BLaER1 (cell line): ENCODE data around the gene HOXD13.

Experiments
- H3K27ac ChIP-seq: shearing (Covaris generic); formaldehyde crosslinking; 2 replicates; pipeline ENCODE4 v1.8.1; 2022
- H3K27me3 ChIP-seq: shearing (Covaris generic); formaldehyde crosslinking; 2 replicates; pipeline ENCODE4 v1.8.1; 2022
- H3K36me3 ChIP-seq: shearing (Covaris generic); formaldehyde crosslinking; 2 replicates; pipeline ENCODE4 v1.8.1; 2022
- H3K4me1 ChIP-seq: shearing (Covaris generic); formaldehyde crosslinking; 2 replicates; pipeline ENCODE4 v1.8.1; 2022
- H3K4me2 ChIP-seq: shearing (Covaris generic); formaldehyde crosslinking; 2 replicates; pipeline ENCODE4 v1.8.1; 2022
- H3K4me3 ChIP-seq: shearing (Covaris generic); formaldehyde crosslinking; 2 replicates; pipeline ENCODE4 v1.8.1; 2022
- H3K9ac ChIP-seq: shearing (Covaris generic); formaldehyde crosslinking; 2 replicates; pipeline ENCODE4 v1.8.1; 2022
- H3K9me3 ChIP-seq: shearing (Covaris generic); formaldehyde crosslinking; 2 replicates; pipeline ENCODE4 v1.8.1; 2022
- H4K20me1 ChIP-seq: shearing (Covaris generic); formaldehyde crosslinking; 2 replicates; pipeline ENCODE4 v1.8.1; 2022
- Cebpa-rat ChIP-seq: shearing (Covaris generic); IDR thresholded peaks from 2 replicates; pipeline ENCODE4 v1.8.1; 2022

Gene HOXD13

DNA sequence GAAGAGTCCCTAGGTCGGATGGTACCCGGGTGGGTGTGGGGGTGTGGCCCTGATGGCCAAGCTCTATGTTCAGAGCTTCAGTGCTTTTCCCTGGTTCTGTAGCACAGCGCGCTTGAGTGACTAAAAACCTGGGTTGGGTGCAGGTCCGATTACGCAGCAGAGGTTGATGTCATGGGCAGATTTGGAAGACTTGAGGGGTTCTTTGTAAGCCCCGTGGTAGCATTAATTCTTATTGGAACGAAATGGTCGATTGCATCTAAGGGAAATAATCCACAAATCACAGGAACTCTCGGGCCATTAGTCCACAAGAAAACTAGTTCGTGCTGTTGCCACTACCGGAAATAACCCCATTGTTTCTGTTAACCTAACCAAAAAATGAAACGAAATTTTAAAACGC, 46.0 kb downstream of the HOXD13 start:
- Histone ChIP-seq H3K4me1 (peaks cover 15% of the 10 kb centered on the region), H3K9ac (no peak overlapping the region), H3K9me3 (peaks cover 28% of the 10 kb centered on the region; the same call in 1 of the 2 replicates), H3K27me3 (peaks cover 74% of the 10 kb centered on the region), H3K27ac (no peak overlapping the region), H4K20me1 (peaks cover 6% of the 10 kb centered on the region; the same call in 1 of the 2 replicates), H3K4me3 (no peak overlapping the region), H3K4me2 (no peak overlapping the region), H3K36me3 (no peaks in the 10 kb centered on the region)
- no peak for TF ChIP-seq Cebpa-rat

DNA sequence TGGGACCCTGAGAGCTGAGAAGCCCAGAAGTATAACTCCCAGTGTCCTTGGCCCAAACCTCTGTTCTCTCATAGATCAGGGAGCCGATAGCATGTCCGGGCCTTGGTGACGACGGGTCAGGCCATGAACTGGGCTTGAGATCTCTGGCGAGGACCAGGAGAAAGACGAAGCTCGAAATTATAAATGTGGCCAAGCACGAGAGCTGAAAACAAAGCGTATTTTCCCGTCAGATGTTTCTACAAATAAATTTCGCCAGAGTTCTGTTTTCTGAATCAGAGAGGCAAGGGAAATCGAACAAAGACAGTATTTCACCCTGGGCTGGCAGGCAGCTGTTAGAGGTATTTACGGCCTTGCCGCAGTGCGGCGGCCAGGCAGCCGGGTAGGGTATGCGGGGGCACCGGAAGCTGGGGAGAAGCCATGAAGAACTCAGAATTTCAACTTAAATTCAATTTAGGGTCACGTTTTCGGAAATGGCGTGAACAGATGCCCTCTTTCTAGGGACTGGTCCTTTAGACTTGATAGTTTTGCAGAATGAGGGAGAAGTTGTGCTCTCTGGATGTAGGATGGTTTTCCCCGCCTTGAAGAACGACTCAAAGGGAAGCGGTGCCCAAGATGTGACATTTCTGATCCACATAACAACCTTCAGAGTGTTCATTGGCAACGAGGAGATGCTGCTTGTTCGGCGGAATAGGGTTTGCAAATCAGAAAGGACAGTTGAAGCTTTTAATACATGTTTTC, 46.6 kb downstream of the HOXD13 start:
- H4K20me1 ChIP-seq: peaks cover 5% of the 10 kb centered on the region; the same call in 1 of the 2 replicates
- TF ChIP-seq Cebpa-rat: no peak
- peaks cover 68% of the 10 kb centered on the region for H3K27me3 ChIP-seq
- H3K9ac ChIP-seq: no peak overlapping the region
- H3K9me3 ChIP-seq: peaks cover 28% of the 10 kb centered on the region; the same call in 1 of the 2 replicates
- H3K4me2 ChIP-seq: no peak overlapping the region
- peaks cover 15% of the 10 kb centered on the region for H3K4me1 ChIP-seq
- no peaks in the 10 kb centered on the region for H3K36me3 ChIP-seq
- H3K4me3 ChIP-seq: no peak overlapping the region
- no peak overlapping the region for H3K27ac ChIP-seq

DNA sequence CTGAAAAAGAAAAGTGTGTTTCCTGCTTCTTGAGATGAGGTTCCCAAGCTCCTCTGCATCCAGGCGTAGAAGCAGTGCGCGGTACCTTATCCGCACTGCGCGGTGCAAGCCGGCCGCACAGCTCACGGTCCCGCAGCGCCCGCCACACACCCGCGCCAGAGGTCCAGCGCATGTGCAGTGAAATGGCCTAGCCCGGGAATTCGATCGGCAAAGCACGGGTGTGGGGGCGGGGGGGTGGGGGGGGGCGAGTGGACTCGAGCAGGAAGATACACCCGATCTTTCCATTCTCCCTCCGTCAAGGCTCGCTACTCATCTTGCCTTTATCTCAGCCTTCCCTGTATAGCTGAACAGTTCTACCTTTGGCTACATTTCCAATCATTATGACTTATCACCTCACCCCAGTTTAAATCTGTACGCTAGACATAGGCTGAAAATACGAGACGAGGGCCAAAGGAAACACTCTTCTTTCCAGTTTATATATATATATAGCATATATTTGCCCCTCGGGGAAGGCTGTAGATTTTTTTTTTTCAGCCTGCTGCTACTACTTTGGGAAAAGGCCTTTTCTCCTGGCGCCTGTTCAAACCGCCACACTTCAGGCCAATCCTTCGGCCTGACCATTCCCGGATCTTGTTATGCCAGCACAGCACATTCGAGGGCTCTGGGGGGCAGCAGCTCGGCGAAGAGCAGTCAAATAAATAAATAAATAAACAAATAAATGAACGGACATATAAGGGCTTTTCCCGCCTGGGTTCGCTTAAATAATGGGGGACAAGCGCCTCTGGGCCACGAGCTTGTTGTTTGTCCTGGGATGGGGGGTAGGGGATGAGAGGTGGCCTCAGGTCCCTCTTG, 47.4 kb downstream of the HOXD13 start:
- peaks cover 5% of the 10 kb centered on the region; the same call in 1 of the 2 replicates for H4K20me1 ChIP-seq
- no peak overlapping the region for H3K4me3 ChIP-seq
- no peaks in the 10 kb centered on the region for H3K36me3 ChIP-seq
- peaks cover 60% of the 10 kb centered on the region for H3K27me3 ChIP-seq
- no peak overlapping the region for H3K9ac ChIP-seq
- H3K27ac ChIP-seq: no peak overlapping the region
- TF ChIP-seq Cebpa-rat: no peak
- H3K9me3 ChIP-seq: peaks cover 28% of the 10 kb centered on the region; the same call in 1 of the 2 replicates
- H3K4me1 ChIP-seq: peaks cover 15% of the 10 kb centered on the region
- H3K4me2 ChIP-seq: no peak overlapping the region

DNA sequence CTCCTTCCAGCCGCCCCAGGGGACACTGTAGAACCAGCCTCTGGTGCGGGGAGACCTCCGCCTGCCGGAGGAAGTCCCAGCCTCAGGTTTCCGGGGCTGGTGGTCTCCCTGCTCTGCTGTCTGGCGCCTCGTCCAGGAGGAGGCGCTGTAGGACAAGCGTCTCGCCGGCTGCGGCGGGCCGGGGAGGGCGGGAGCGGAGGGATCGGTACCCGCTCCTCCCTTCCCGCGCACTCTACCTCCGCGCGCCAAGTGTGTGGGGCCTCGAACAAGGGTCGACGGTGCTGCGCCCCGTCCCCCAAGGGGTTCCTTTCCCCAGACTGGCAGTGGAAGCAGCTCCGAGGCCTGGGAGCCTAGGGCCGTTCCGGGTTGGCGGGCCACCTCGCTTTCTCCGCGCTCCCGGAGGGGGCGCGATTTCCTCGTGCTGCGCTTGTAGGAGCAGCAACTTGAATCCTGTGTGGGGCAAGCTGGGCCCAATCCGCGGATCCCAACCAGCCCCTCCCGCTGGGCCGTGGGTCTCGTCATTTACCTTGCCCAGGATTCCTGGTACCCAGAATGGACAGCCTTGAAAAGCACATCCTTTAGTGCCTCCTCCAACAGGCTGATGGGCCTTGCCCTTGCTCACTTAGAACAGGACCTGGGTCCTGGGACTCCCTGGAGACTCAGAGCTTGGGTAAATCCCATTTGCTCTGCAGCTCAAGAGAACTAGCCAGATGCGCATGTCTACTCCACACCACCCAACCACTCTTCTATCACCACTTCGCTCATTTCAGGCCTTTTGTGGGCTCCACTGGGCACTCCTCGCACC, 48.2 kb downstream of the HOXD13 start:
- H3K27me3 ChIP-seq: peaks cover 56% of the 10 kb centered on the region
- no peaks in the 10 kb centered on the region for H3K36me3 ChIP-seq
- no peak for TF ChIP-seq Cebpa-rat
- peaks cover 28% of the 10 kb centered on the region; the same call in 1 of the 2 replicates for H3K9me3 ChIP-seq
- H3K4me2 ChIP-seq: no peak overlapping the region; the same call in 1 of the 2 replicates
- peaks cover 11% of the 10 kb centered on the region for H3K4me1 ChIP-seq
- no peak overlapping the region for H3K27ac ChIP-seq
- no peak overlapping the region for H3K9ac ChIP-seq
- H3K4me3 ChIP-seq: no peak overlapping the region
- H4K20me1 ChIP-seq: peaks cover 1% of the 10 kb centered on the region; the same call in 1 of the 2 replicates

DNA sequence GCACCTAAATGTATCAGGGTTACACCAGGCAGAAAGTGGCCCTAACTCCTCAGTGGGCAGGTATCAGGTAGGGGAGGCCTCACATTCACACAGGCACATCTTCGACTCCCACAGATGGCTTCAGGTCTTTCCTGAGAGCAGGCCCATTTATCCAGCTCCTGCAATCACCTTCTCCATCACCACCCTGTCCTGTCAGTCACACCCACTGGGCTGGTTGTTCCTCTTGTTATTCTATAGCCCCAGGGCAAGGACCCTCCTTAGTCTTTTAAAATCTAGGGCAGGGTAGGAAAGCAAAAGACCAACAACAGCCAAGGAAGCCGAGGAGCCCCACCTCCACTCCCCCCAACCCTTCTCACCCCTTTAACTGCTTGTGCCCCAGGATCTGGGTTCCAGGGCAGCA, 49.8 kb downstream of the HOXD13 start:
- no peak overlapping the region for H3K4me3 ChIP-seq
- H3K27me3 ChIP-seq: peaks cover 57% of the 10 kb centered on the region
- no peak overlapping the region for H3K9ac ChIP-seq
- H3K36me3 ChIP-seq: no peaks in the 10 kb centered on the region
- H3K27ac ChIP-seq: no peak overlapping the region
- no peak overlapping the region for H3K4me2 ChIP-seq
- no peaks in the 10 kb centered on the region for H3K4me1 ChIP-seq
- no peak for TF ChIP-seq Cebpa-rat
- H4K20me1 ChIP-seq: no peaks in the 10 kb centered on the region
- H3K9me3 ChIP-seq: peaks cover 25% of the 10 kb centered on the region; the same call in 1 of the 2 replicates
